GM19324 (cell line): ENCODE measurements around the gene EEIG1.

Experiments used
- ATAC-seq: cut with Tn5 transposase; IDR thresholded peaks from one replicate; pipeline ENCODE4 v1.9.1; 2021; ENCODE audit warnings: mild to moderate bottlenecking, moderate library complexity; ENCODE audit not compliant: unreplicated experiment, low FRiP score

EEIG1 gene

DNA sequence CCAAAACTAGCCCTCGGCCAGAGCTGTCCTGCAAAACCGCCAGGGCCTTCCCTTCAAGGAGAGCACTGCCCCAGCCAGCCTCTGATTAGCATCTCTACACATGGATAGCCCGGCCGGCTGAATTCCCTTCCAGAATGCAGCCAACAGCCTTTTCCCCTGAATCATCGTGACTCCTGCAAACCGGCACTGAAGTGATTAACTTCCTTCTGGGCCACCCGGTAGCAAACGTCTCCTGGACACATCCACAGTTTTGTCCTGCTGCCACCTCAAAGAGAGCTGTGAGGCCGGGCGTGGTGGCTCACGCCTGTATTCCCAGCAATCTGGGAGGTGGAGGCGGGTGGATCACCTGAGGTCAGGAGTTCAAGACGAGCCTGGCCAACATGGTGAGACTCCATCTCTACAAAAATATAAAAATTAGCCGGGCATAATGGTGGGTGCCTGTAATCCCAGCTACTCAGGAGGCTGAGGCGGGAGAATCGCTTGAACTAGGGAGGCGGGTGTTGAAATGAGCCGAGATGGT lies 21.1 kb upstream of the EEIG1 start:
- ATAC-seq = no peak

DNA sequence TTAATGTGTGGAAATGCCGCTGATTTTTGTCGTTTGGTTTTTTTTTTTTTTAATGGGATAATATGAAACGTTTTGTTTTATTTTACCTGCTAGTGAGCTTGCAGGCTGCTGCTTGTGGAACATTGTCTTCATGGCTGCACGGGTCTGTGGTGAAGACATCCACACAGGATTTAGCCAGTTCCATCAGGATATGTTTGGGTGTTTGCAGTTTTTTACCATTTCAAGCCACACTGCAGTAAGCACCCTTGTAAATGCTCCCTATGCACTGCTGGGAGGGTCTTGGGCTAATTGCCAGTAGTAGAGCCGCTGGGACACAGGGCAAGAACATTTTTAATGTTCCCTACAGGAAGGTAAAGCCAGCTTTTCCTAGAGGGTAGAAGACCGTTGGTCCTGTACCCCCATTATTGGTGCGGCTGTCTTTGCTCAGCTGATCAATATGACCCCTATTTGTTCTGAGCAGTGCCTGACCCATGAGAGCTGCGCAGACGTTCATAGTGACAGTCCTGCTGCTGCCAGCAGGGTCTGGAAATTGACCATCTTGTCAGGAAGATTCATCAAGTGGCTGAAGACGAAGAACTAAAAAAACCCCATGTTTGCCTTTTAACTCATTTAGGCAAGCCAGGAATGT lies 20.5 kb upstream of the EEIG1 start:
- no peak for ATAC-seq

DNA sequence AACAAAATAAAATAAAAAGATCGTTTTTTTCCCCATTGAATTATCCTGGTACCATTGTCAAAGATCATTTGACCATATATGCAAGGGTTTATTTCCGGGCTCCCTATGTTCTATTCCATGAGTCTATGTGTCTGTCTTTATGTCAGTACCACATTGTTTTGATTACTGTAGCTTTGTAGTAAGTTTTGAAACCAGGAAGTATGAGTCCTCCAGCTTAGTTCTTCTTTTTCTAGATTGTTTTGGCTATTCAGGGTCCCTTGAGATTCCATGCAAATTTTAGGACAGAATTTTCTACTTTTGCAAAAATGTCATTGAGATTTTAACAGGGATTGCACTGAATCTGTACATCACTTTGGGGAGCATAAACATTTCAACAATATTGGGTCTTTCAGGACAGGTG lies 18.7 kb upstream of the EEIG1 start:
- ATAC-seq = no peak

DNA sequence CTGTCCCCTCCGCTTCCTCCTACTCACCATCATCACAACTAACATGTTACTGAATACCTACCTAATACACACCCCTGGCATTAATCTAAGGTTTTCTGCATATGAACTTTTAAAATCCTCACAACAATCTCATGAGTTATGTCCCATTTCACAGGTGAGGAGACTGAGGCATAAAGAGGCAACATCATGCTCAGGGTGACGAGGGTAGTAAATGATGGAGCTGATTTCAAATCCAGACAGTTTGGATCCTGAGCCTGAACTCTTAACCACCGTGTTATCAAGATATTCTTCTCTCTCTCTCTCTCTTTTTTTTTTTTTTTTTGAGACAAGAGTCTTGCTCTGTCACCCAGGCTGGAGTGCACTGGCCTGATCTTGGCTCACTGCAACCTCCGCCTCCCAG lies 12.9 kb upstream of the EEIG1 start:
- ATAC-seq = no peak

DNA sequence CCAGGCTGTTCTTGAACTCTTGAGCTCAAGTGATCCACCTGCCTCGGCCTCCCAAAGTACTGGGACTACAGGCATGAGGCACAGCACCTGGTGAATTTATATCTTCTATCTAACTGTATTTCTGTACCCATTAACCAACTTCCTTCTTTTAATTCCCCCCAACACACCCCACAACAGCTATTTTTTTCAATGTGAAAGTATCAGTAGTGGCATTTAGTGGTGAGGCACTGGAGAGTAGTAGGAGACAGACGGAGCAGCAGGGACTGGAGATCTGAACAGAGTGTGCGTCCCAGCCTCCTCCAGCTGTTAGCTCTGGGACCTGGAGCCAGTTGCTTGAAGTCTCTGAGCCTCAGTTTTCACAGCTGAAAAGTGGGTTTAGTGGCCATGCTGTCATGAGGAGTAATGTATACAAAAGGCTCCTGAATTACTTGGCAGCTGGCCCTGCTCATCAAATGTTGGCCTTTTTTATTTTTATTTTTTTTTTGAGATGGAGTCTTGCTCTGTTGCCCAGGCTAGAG lies 11.0 kb upstream of the EEIG1 start:
- ATAC-seq = no peak

DNA sequence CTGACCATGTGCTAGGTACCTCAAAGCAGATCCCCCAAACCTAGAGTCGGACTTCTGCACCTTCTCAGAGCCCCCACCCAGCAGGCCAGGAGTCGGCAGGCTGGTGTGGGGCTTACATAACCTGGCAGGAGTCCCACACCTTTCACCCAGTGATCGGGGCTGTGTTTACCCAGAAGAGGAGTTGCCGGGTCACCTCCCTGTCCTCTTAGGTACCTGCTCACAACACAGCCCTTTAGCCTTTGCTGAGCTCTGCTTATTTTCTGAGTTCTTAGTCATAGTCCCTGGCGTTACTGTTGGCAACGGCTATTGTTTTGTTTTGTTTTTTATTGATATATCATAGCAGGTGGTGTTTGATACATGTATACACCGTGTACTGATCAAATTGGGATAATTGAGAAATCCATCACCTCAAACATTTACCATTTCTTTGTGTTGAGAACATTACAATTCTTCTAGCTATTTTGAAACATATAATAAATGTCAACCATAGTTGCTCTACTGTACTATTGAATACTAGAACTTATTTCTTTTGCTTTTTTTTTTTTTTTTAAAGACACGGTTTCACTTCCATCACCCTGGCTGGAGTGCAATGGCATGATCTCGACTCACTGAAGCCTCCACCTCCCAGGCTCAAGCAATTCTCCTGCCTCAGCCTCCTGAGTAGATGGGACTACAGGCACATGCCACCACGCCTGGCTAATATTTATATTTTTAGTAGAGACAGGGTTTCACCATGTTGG lies 10.4 kb upstream of the EEIG1 start:
- ATAC-seq = no peak

DNA sequence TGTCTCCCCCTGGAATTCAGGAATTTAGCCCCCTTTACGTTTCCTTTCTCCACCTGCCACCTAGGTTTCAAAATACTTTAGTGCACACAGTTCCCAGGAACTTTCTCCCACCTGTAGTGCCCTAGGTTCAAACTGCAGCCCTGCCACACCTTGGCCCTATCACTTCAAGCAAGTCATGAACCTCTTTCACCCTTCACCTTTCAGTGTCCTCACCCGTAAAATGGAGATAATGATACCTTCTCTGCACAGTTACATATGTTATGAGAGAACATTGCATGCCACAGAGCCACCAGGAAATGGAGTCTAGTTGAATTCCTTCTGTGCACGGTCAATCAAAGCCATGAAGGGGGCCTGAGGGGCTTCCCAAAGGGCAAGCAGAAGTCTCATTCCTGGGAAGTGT lies 9.8 kb upstream of the EEIG1 start:
- no peak for ATAC-seq

DNA sequence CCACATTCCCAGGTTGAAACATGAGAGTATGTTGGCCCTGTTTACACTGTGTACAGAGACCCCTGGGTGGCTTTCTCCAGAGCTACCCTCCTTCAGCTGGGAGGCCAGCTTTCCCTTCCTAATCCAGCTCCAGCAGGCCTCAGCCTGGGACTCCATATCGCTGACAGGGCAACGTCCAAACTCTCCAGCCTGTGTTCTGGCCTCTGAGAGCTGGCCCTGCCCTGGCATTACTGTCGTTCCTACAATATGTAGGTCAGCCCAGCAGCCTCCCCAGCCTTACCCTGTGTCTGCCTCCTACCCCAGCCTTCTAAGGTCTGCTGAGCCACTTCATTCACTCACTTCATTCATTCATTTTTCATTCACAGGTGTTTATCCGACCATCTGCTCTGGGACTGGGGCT lies 8.3 kb upstream of the EEIG1 start:
- no peak for ATAC-seq

DNA sequence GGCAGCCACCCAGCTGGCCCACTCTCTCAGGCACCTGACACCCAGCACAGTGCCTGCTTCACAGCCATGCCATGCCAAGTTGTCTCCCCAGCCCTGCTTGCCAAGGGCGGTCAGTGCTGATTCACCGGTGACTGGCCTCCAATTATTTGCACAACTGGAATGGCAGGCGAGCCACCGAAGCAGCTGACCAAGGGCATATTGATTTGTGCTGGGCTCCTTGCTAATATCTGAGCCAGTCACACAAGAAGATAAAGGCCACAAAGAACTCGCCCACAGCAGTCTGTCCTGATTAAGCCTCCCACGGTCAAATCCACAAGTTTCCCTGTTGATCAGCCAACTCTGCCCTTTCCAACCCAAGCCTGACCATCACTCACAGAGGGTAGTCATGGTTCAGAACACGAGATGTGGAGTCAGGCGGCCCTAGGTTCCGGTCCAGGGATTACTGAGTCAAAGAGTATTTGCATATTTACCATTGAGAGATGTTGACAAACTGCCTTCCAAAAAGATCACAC lies 6.4 kb upstream of the EEIG1 start:
- no peak for ATAC-seq

DNA sequence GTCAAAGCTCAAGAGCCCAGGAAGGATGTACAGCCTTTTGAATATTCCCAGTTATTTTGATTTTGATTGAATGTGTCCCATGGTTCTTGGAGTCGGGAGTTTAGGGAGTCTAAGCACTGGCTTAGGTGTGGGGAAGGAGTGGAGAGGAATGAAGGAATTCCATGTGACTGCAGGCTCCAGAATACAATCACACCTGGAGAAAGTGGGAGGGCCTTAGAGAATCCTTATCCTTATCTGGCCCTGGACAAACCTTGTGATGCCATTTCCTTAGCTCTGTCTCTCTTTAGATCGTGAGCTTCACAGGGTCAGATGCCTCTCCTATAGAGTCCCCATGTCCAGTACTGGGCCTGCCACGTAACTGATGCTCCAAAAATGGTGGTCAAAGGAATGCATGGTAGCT lies 4.2 kb upstream of the EEIG1 start:
- no peak for ATAC-seq

DNA sequence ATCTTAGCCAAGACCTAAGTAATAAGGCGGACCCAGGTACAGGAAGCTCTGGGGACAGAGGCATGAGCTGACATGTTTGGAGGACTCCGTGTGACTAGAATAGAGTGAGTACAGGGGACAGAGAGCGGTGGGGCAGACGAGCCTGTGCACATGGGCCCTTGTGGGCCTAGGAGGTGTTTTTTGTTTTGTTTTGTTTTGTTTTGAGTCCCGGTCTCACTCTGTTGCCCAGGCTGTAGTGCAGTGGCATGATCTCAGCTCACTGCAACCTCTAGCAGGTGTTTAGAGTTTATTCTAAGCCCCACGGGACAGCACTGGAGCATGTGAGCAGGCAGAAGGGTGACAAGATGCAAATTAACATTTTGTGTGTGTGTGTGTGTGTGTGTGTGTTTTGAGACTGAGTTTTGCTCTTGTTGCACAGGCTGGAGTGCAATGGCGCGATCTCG lies 3.1 kb upstream of the EEIG1 start:
- ATAC-seq = no peak

DNA sequence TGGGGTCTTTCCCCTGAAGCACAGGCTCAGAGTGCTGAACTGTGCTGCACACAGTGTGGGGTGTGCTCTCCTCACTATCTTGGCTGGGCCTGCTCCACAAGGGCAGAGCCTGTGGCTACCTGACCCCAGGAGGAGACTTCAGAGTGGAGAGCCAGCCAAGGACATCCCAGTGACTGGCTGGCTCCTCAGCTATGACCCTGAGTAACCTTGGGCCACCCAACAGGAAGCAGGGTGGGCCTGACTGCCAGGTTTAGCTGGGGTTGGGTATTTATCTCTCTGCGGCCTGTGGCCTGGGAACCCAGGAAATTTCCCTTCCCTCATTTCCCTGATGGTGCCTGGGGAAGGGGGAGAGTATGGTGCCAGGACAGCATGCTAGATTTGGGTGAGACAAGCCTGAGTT lies 2.1 kb upstream of the EEIG1 start:
- ATAC-seq = no peak

DNA sequence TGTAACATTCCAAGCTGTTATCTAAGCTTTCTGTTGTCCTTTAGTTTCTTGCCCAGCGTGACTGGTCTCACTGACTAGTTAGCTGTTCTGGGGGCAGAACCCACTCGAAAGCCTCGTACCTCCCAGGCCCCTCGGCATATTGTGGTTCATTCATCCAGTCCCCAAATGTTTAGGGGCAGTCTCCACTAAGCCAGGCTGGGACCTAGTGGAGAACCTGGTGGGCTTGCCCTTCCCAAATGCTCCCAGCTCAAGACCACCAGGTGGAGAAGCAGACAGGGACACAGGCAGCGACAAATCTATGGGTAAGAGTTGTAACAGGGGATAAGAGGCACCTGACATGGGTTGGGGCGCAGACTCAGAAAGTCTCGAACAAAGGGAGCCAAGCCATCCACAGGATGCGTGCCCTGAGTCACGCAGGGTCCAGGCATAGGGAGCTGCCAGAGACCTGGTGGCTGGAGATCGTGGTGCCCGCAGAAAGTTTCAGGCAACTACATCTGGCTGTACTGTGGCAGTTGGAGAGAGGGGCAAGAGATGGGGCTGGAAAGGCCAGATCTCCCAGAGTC lies 851 bp upstream of the EEIG1 start:
- ATAC-seq = no peak

DNA sequence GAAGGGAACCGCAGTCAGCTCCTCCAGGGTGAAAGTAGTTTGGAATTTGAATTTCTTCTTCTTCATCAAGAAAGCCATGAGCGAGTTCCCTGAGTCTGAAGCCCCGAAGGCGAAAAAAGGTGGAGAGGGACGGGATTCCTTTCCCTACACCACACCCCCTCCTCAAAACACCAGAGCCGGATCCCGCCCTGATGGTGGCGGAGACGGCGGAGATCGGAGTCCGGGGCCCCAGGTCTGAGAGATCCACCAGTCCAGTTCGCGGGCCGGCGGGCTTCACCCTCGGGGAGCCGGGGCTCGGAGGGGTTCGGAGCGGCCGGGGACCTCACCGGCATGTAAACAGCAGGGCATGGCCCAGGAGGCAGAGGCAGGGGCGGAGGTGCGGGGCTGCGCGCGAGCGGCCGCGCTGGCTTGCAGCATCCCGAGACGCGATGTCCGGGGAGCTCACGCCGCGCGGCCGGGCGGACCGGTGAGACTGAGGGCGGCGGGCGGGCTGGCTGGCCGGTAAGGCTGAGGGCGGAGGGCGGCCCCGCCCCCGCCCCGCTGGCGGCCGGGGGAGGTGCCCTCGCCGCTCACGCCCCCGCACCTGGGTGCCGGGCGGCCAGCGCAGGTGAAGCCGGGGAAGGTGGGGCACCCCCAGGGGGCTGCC lies 606 bp downstream of the EEIG1 start:
- ATAC-seq = peak; percentile 45

DNA sequence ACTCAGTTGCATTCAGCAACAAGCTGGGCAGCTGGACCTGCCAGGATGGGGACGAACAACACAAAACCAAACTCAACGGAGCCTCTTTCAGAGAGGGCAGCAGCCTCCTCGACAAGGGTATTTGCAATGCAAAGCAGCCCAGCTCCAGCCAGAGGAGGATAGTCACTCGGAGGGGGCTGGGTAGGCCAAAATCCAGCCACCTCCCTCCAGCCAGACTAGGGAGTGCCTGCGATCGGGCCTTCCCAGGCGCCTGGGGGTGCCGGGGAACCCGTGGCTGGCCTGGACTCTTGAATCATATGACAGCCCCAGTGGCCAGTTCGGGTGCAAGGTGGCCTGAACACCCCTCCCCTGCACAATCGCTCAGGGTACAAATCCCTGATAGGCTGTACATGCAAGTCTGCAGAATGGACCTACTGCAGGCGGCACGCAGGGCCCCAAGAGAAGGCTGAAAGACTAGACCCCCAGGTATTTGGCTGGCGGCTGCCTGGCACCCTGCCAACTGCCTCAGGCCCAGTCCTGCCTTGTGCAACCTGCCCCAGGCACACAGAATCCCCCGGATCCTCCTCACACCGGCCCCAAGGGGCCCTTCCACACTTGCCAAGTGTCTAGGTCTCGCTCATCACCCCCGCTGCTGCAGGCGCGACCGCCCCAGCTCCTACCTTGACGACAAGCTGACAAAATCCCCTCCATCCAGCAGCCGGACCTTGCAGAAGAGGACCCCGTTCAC lies 1.3 kb downstream of the EEIG1 start:
- peak; percentile 13 for ATAC-seq

DNA sequence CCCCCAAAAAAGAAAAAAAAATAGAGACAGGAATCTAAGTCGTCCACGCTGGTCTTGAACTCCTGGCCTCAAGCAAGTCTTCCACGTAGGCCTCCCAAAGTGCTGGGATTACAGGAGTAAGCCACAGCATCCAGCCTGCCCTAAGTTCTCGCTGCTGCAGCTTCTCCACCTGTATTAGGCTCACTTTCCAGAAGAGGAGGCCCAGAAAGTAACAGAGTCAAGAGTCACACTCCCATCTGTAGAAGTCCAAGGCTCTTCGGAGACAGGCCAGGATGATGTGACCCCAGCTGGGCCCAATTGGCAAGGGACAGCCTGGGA lies 1.8 kb downstream of the EEIG1 start:
- ATAC-seq = no peak

DNA sequence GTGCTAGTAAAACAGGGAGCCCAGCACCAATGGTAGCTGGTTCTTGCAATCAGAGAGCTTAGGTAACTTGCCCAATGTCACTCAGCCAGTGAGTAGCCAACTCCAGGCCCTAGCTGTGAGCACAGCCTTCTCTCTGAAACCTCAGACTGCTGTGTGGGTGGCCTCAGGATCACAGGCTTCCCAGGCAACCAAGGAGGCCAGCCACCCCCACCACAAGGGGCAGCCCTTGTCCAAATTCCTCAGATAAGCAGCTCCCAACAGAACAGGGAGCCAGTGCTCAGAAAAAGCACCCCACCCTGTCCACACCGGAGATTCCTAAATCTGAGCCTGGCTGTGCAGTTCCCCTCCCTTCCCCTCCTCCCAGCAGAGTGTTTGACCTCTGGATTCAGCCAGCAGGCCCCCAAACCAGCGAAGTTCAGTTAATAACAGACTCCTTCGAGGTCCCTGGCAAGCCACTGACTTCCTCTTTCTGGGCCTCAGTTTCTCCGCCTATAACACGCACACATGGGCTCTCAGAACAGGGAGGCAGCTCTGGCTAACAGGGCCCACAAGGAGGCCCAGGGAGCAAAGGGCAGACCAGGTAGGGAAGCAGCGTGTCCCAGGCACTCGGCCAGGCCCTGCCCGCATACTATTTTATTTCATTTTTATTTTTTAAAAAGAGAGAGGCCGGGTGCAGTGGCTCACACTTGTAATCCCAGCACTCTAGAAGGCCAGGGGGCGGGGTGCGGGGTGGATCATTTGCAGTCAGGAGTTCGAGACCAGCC lies 2.7 kb downstream of the EEIG1 start:
- no peak for ATAC-seq

DNA sequence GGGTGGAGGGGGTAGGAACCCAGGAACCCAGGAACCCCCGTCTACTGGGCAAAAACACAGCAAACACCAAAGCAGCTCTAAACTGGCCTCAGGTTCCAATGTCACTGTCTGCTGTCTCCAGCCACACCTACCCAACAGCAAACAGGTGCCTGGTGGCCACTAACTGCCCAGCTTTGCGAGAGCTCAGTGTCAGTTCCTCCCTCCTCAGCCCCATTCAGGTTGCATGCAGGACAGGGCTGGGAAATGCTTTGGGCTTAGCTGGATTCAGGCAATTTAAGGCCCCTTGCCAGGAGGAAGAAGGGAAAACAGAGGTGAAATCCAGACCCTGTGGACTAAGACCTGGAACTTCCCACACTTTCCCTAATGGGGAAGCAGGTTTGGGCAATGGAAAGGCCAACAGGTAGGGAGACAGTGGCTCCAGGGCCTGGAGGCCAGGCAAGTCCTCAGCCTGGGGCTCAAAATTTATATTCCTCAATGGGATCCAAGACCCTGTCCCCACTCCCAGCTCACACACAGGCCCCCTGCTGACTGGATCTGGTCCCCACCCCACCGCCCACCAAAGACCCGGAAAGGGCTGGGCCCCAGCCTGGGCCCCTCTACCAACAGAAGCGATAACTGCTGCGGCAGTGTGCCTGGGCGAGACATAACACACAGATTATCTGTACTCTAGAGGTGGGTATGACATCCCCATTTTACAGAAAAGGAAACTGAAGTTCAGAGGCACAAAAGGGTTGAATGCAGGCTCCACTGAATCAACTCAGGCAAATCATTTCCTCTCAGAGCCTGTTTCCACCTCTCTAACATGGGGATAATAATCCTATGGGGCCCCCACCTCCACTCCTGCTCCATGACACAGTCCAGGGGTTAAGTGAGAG lies 3.5 kb downstream of the EEIG1 start:
- no peak for ATAC-seq

DNA sequence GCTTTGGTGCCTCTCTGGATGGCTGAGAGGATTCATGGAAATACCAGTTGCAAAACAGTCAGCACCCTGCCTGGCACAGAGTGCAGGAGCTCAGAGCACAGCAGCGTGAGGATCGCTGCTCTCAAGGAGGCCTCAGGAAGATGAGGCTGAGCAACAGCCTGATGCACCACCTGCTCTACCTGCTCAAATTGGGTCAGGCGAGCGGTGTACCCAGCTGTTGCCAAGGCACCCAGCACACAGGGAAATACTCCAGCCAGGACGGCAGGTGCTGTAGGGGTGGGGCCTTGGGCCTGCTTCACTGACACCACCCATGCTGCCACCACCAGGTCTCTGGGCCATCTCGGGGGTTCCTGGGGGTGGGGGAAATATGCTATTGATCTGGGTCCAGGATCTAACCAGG lies 4.3 kb downstream of the EEIG1 start:
- ATAC-seq = no peak
